ENCODE results near the gene NELFA. TPM values are rescaled to one million over a fixed set of nuclear protein-coding genes. Genes with fewer than 3 reads are reported as not detected.

NELFA gene
- polyA plus RNA-seq, 1 donor (not counting 4 experiments of a cell fraction or from before 2014, with no cell fraction given), result 9.9 TPM

DNA sequence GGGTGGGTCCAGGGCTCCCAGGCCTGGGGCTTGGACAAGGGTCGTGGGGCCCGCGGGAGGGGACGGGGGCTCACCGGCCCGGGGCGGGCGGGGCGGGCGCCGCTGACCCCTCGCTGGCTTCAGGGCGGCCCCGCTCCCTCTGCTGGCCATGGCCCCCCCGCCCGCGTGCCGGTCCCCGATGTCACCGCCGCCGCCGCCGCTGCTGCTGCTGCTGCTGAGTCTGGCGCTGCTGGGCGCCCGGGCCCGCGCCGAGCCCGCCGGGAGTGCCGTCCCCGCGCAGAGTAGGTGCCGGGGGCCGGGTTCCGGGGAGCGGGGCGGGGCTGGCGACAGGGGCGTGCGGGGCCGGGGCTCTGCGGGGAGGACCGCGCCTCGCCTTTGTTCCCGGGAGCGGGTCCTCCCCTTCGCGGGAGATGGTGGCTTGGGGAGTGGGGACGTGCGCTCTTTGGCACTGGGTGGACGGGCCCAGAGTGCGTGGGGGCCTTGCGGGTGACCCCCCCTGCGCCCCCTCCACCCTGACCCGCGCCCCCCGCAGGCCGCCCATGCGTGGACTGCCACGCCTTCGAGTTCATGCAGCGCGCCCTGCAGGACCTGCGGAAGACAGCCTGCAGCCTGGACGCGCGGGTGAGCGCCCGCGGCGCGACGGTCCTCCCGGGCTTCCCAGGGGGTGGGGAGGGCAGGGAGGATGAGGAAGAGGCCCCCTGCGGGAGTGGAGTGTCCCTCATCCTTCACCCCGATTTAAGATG, 33.6 kb upstream of the NELFA start:
- peaks cover 38% of the 10 kb centered on the region for H3K27me3 ChIP-seq (ENCODE audit: control insufficient read depth, extremely low read depth, insufficient read depth, low read length)
- H3K9me1 ChIP-seq (ENCODE audit: control insufficient read depth, extremely low read depth, insufficient read depth, low read length), result no peaks in the 10 kb centered on the region
- H3K9ac ChIP-seq (ENCODE audit: control insufficient read depth, extremely low read depth, insufficient read depth, low read length), result no peak overlapping the region
- TF ChIP-seq, protein P1, sequence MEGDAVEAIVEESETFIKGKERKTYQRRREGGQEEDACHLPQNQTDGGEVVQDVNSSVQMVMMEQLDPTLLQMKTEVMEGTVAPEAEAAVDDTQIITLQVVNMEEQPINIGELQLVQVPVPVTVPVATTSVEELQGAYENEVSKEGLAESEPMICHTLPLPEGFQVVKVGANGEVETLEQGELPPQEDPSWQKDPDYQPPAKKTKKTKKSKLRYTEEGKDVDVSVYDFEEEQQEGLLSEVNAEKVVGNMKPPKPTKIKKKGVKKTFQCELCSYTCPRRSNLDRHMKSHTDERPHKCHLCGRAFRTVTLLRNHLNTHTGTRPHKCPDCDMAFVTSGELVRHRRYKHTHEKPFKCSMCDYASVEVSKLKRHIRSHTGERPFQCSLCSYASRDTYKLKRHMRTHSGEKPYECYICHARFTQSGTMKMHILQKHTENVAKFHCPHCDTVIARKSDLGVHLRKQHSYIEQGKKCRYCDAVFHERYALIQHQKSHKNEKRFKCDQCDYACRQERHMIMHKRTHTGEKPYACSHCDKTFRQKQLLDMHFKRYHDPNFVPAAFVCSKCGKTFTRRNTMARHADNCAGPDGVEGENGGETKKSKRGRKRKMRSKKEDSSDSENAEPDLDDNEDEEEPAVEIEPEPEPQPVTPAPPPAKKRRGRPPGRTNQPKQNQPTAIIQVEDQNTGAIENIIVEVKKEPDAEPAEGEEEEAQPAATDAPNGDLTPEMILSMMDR (optimal IDR thresholded peaks at IDR 0.05 in 1 of 3, IDR thresholded peaks at IDR 0.05 in 1 of 3, conservative IDR thresholded peaks at IDR 0.05 in 1 of 3; ENCODE audit: extremely low read depth in 1 of 3, insufficient read depth in 2 of 3, low read length in 3 of 3), result peak in 1 of 3 experiments; percentile 3
- TF ChIP-seq EZH2 (IDR thresholded peaks at IDR 0.05; ENCODE audit: low read length), result no peak
- H4K20me1 ChIP-seq (ENCODE audit: control insufficient read depth, extremely low read depth, insufficient read depth, low read length), result no peaks in the 10 kb centered on the region
- H3K36me3 ChIP-seq (ENCODE audit: control insufficient read depth in 2 of 2, extremely low read depth in 1 of 2, insufficient read depth in 2 of 2, low read length in 2 of 2), result no peaks in the 10 kb centered on the region
- FAIRE-seq (no peak), DNase-seq (ENCODE audit: low read depth, low spot score) (no peak)
- H3K4me2 ChIP-seq (ENCODE audit: control insufficient read depth, extremely low read depth, insufficient read depth, low read depth, low read length), result peak overlapping the region; percentile 10
- H2AFZ ChIP-seq (ENCODE audit: control insufficient read depth, low read length), result no peak overlapping the region
- dilution Hi-C loops (cut with MboI; ENCODE audit: extremely low pct_ligation_motif_present, low sequenced_read_pairs), result no loop called here
- no peaks in the 10 kb centered on the region for H3K4me1 ChIP-seq (ENCODE audit: control insufficient read depth, extremely low read depth, insufficient read depth, low read length)
- peak overlapping the region; percentile 56 to 80 (median 73) for H3K4me3 ChIP-seq (ENCODE audit: control insufficient read depth in 2 of 3, extremely low read depth in 1 of 3, insufficient read depth in 2 of 3, low read depth in 1 of 3, low read length in 3 of 3)
- no peaks in the 10 kb centered on the region for H3K9me3 ChIP-seq (ENCODE audit: control insufficient read depth, low read depth, low read length)
- H3K27ac ChIP-seq (ENCODE audit: control insufficient read depth, insufficient read depth, low read length), result no peak overlapping the region
- H3K79me2 ChIP-seq (ENCODE audit: control insufficient read depth, insufficient read depth, low read length), result no peaks in the 10 kb centered on the region

DNA sequence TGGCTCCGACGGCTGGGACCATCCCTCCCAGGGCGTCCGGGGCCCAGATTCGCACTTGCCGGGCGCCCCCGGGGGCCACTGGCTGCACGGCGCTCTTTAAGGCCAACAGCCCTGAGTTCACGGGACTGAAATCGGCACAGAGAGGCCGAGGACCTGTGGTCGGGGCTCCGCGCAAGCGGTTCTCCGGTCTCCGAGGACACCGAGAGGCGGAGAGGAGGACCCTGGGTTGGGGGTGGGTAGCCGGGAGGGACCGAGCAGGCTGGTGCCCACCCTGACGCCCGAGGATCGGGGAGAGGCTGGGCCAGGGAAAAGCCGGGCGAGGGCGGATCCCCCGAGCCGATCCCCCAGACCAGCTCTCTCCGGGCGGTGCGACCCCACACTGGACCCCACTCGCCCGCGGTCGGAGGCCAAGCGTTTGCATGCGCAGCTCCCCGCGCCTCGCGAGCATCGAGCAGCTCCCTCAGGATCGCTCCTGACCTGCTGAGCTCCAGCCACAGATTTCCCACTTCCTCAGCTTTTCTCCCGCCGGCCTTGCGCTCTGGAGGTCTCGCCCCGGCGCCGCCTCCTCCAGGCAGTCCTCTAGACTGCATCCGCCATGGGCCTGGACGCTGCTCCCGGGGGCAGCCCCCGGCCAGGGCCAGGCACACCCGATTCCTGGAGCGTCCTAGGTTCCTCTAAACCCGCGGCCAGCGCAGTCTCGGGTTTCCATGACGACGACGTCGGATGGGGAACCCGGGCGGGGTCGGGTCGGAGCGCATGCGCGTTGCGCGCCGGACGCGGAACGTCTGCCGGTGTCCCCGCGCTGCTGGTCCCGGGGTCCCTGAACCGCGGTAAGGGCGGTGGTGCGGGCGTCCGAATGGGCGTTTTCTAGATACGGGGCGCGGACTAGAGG, 32.7 kb upstream of the NELFA start:
- dilution Hi-C loops (cut with MboI; ENCODE audit: extremely low pct_ligation_motif_present, low sequenced_read_pairs), result no loop called here
- Histone ChIP-seq H3K4me3 (ENCODE audit: control insufficient read depth in 2 of 3, extremely low read depth in 1 of 3, insufficient read depth in 2 of 3, low read depth in 1 of 3, low read length in 3 of 3) (peak overlapping the region; percentile 56 to 80 (median 73)), H3K4me2 (ENCODE audit: control insufficient read depth, extremely low read depth, insufficient read depth, low read depth, low read length) (peak overlapping the region; percentile 70), H3K27ac (ENCODE audit: control insufficient read depth, insufficient read depth, low read length) (no peak overlapping the region), H3K9me3 (ENCODE audit: control insufficient read depth, low read depth, low read length) (no peaks in the 10 kb centered on the region), H3K4me1 (ENCODE audit: control insufficient read depth, extremely low read depth, insufficient read depth, low read length) (no peaks in the 10 kb centered on the region), H3K79me2 (ENCODE audit: control insufficient read depth, insufficient read depth, low read length) (no peaks in the 10 kb centered on the region), H2AFZ (ENCODE audit: control insufficient read depth, low read length) (peak overlapping the region; percentile 78), H3K9me1 (ENCODE audit: control insufficient read depth, extremely low read depth, insufficient read depth, low read length) (no peaks in the 10 kb centered on the region), H3K36me3 (ENCODE audit: control insufficient read depth in 2 of 2, extremely low read depth in 1 of 2, insufficient read depth in 2 of 2, low read length in 2 of 2) (no peaks in the 10 kb centered on the region), H4K20me1 (ENCODE audit: control insufficient read depth, extremely low read depth, insufficient read depth, low read length) (no peaks in the 10 kb centered on the region), H3K27me3 (ENCODE audit: control insufficient read depth, extremely low read depth, insufficient read depth, low read length) (peaks cover 32% of the 10 kb centered on the region), H3K9ac (ENCODE audit: control insufficient read depth, extremely low read depth, insufficient read depth, low read length) (no peak overlapping the region)
- DNase-seq (ENCODE audit: low read depth, low spot score) (peak; percentile 13), FAIRE-seq (no peak)
- TF ChIP-seq, protein P1 (optimal IDR thresholded peaks at IDR 0.05 in 1 of 3, IDR thresholded peaks at IDR 0.05 in 1 of 3, conservative IDR thresholded peaks at IDR 0.05 in 1 of 3; ENCODE audit: extremely low read depth in 1 of 3, insufficient read depth in 2 of 3, low read length in 3 of 3), result no peak
- peak; percentile 91 for TF ChIP-seq EZH2 (IDR thresholded peaks at IDR 0.05; ENCODE audit: low read length)

All from keratinocyte (primary cell).